ENCODE results near the gene PRG2. TPM values are rescaled to one million over a fixed set of nuclear protein-coding genes. Genes with fewer than 3 reads are reported as not detected.

The PRG2 gene
- total and polyA plus RNA-seq, 9 of the 15 experiments (the other 6 are each of a cell fraction or from before 2014, with no cell fraction given) = 1.8 to 78.0 (median 26.6) TPM

GRCh38 chr11:57349491-57350274 lies 40.8 kb downstream of the PRG2 start (continued):
- TF ChIP-seq IRF1 (CRISPR knock-in tag; IDR thresholded peaks at IDR 0.05; ENCODE audit: borderline replicate concordance) (no peak), E2F1 (CRISPR knock-in tag; IDR thresholded peaks at IDR 0.05) (no peak), TCF3 (CRISPR knock-in tag; IDR thresholded peaks at IDR 0.05) (no peak), ZNF324 (CRISPR knock-in tag; IDR thresholded peaks at IDR 0.05) (no peak), ZNF764 (CRISPR knock-in tag; IDR thresholded peaks at IDR 0.05; ENCODE audit: low read depth) (no peak), IRF9 (tag; IDR thresholded peaks at IDR 0.05) (no peak), TRIM28 (IDR thresholded peaks at IDR 0.05) (no peak), JUNB (CRISPR knock-in tag; conservative IDR thresholded peaks at IDR 0.05) (no peak), EHMT2 (IDR thresholded peaks at IDR 0.05) (no peak), NONO (IDR thresholded peaks at IDR 0.05; ENCODE audit: low read depth in 2 of 2, low read length in 1 of 2) (no peak), PTBP1 (IDR thresholded peaks at IDR 0.05; ENCODE audit: low read depth, low read length) (no peak), ZNF175 (CRISPR knock-in tag; IDR thresholded peaks at IDR 0.05; ENCODE audit: low read depth) (no peak), ZNF696 (CRISPR knock-in tag; conservative IDR thresholded peaks at IDR 0.05) (no peak), ZNF830 (CRISPR knock-in tag; IDR thresholded peaks at IDR 0.05) (no peak), MCM5 (IDR thresholded peaks at IDR 0.05; ENCODE audit: low read depth) (no peak)
- TF ChIP-seq, protein P1, sequence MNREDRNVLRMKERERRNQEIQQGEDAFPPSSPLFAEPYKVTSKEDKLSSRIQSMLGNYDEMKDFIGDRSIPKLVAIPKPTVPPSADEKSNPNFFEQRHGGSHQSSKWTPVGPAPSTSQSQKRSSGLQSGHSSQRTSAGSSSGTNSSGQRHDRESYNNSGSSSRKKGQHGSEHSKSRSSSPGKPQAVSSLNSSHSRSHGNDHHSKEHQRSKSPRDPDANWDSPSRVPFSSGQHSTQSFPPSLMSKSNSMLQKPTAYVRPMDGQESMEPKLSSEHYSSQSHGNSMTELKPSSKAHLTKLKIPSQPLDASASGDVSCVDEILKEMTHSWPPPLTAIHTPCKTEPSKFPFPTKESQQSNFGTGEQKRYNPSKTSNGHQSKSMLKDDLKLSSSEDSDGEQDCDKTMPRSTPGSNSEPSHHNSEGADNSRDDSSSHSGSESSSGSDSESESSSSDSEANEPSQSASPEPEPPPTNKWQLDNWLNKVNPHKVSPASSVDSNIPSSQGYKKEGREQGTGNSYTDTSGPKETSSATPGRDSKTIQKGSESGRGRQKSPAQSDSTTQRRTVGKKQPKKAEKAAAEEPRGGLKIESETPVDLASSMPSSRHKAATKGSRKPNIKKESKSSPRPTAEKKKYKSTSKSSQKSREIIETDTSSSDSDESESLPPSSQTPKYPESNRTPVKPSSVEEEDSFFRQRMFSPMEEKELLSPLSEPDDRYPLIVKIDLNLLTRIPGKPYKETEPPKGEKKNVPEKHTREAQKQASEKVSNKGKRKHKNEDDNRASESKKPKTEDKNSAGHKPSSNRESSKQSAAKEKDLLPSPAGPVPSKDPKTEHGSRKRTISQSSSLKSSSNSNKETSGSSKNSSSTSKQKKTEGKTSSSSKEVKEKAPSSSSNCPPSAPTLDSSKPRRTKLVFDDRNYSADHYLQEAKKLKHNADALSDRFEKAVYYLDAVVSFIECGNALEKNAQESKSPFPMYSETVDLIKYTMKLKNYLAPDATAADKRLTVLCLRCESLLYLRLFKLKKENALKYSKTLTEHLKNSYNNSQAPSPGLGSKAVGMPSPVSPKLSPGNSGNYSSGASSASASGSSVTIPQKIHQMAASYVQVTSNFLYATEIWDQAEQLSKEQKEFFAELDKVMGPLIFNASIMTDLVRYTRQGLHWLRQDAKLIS (CRISPR knock-in tag; IDR thresholded peaks at IDR 0.05) = no peak
- TF ChIP-seq, protein P2, sequence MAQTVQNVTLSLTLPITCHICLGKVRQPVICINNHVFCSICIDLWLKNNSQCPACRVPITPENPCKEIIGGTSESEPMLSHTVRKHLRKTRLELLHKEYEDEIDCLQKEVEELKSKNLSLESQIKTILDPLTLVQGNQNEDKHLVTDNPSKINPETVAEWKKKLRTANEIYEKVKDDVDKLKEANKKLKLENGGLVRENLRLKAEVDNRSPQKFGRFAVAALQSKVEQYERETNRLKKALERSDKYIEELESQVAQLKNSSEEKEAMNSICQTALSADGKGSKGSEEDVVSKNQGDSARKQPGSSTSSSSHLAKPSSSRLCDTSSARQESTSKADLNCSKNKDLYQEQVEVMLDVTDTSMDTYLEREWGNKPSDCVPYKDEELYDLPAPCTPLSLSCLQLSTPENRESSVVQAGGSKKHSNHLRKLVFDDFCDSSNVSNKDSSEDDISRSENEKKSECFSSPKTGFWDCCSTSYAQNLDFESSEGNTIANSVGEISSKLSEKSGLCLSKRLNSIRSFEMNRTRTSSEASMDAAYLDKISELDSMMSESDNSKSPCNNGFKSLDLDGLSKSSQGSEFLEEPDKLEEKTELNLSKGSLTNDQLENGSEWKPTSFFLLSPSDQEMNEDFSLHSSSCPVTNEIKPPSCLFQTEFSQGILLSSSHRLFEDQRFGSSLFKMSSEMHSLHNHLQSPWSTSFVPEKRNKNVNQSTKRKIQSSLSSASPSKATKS (CRISPR knock-in tag; IDR thresholded peaks at IDR 0.05) = no peak
- TF ChIP-seq, protein P3, sequence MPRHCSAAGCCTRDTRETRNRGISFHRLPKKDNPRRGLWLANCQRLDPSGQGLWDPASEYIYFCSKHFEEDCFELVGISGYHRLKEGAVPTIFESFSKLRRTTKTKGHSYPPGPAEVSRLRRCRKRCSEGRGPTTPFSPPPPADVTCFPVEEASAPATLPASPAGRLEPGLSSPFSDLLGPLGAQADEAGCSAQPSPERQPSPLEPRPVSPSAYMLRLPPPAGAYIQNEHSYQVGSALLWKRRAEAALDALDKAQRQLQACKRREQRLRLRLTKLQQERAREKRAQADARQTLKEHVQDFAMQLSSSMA (CRISPR knock-in tag; IDR thresholded peaks at IDR 0.05) = no peak

All from K562 (cell line).